ENCODE data around the gene RAB3A.

- TF ChIP-seq CTCF (IDR thresholded peaks at IDR 0.05; ENCODE audit: insufficient read depth, low read length, poor library complexity, severe bottlenecking) = no peak
- no peak for TF ChIP-seq EZH2phosphoT487 (conservative IDR thresholded peaks at IDR 0.05; ENCODE audit: low read length)
Measured at GRCh38 chr19:18226956-18227780, 23.3 kb upstream of the RAB3A start.
